K562 (cell line): Measurements from ENCODE around the gene NEURL1. TPM values are rescaled to one million over a fixed set of nuclear protein-coding genes. Genes with fewer than 3 reads are reported as not detected.
A peak's percentile ranks its signal among the peaks of the same experiment; 100 is the strongest.

Source experiments
- CEBPB ChIP-seq: fragments of 450-650 bp; IDR thresholded peaks from 2 replicates; pipeline ENCODE4 v1.6.1; 2016; ENCODE audit warnings: missing genetic modification characterization, missing compliant biosample characterization
- EZH2 ChIP-seq: IDR thresholded peaks from 2 replicates; pipeline ENCODE4 v1.6.1; 2012; ENCODE audit warnings: low read depth, mild to moderate bottlenecking, inconsistent platforms, low read length, borderline replicate concordance
- RAD21 ChIP-seq, 2 experiments: fragments of 250-450 bp in 1 of 2; fragments of 450-650 bp in 1 of 2; sonication (Bioruptor Pico) in 1 of 2; formaldehyde crosslinking in 1 of 2; IDR thresholded peaks in 1 of 2; conservative IDR thresholded peaks in 1 of 2; 2 replicates each; pipeline versions ENCODE4 v1.4.0 to v1.8.0; 2020 to 2022; ENCODE audit warnings: mild to moderate bottlenecking in 2 of 2, moderate library complexity in 1 of 2
- STAT5A ChIP-seq: IDR thresholded peaks from 2 replicates; pipeline ENCODE4 v1.6.1; 2012; ENCODE audit warnings: low read length, inconsistent platforms, borderline replicate concordance
- polyA plus RNA-seq, 8 experiments: library from polyadenylated mRNA; depleted of rRNA in 4 of 8; stranded (reverse) in 5 of 8; unstranded in 3 of 8; fragments of >200 nt; fragmentation: Nextera tagmentation in 2 of 8; fragmentation: Illumina TruSeq in 1 of 8; extraction: Ambion mirVana in 2 of 8; extraction: Trizol in 1 of 8; gene quantifications; 2 replicates each; pipeline versions ENCODE4 v1.2.1 to v1.2.3, GENCODE V29; 2011 to 2014; ENCODE audit warnings: inconsistent platforms in 1 of 8, missing spikeins in 1 of 8
- total RNA-seq, 7 experiments: library from RNA; depleted of rRNA in 6 of 7; stranded (reverse); fragments of >200 nt in 6 of 7; fragmentation: Illumina TruSeq in 2 of 7; extraction: Trizol in 2 of 7; gene quantifications; 2 replicates each; pipeline versions ENCODE4 v1.2.1 to v1.2.3, GENCODE V29; 2011 to 2021; ENCODE audit warnings: low replicate concordance in 1 of 7
- TF ChIP-seq, protein P1 (sequence below), 2 experiments: fragments of 450-650 bp; formaldehyde crosslinking in 1 of 2; IDR thresholded peaks; 2 replicates each; pipeline versions ENCODE4 v1.4.0 to v1.6.1; 2014 to 2020; ENCODE audit warnings: mild to moderate bottlenecking in 2 of 2, borderline replicate concordance in 1 of 2, low read depth in 1 of 2
- TF ChIP-seq, protein P2 (sequence below): sonication (generic); formaldehyde crosslinking; IDR thresholded peaks from 2 replicates; pipeline ENCODE4 v1.8.1; 2022; ENCODE audit warnings: missing genetic modification reagents
- TF ChIP-seq, protein P3 (sequence below): fragments of 450-650 bp; formaldehyde crosslinking; IDR thresholded peaks from 2 replicates; pipeline ENCODE4 v1.4.0; 2020; ENCODE audit warnings: mild to moderate bottlenecking, moderate library complexity
- TF ChIP-seq, protein P4 (sequence below), 3 experiments: IDR thresholded peaks in 2 of 3; conservative IDR thresholded peaks in 1 of 3; 2 replicates each; pipeline ENCODE4 v1.5.1; 2011 to 2012; ENCODE audit warnings: low read length in 3 of 3, mild to moderate bottlenecking in 3 of 3, control low read depth in 2 of 3, improper control_type of control experiment in 1 of 3, inconsistent platforms in 1 of 3, low read depth in 1 of 3, mixed read lengths in 1 of 3, moderate library complexity in 1 of 3; ENCODE audit not compliant: insufficient read depth in 2 of 3
- TF ChIP-seq, protein P5 (sequence below): fragments of 450-650 bp; formaldehyde crosslinking; IDR thresholded peaks from 2 replicates; pipeline ENCODE4 v1.4.0; 2022; ENCODE audit warnings: missing genetic modification characterization
- TF ChIP-seq, protein P6 (sequence below): sonication (generic); formaldehyde crosslinking; IDR thresholded peaks from 2 replicates; pipeline ENCODE4 v1.9.0; 2022; ENCODE audit warnings: mild to moderate bottlenecking, missing genetic modification reagents

The NEURL1 gene
- total and polyA plus RNA-seq, 9 of the 15 experiments (the other 6 are each of a cell fraction or from before 2014, with no cell fraction given): 0.01 to 0.45 (median 0.16) TPM; not detected in 5

DNA sequence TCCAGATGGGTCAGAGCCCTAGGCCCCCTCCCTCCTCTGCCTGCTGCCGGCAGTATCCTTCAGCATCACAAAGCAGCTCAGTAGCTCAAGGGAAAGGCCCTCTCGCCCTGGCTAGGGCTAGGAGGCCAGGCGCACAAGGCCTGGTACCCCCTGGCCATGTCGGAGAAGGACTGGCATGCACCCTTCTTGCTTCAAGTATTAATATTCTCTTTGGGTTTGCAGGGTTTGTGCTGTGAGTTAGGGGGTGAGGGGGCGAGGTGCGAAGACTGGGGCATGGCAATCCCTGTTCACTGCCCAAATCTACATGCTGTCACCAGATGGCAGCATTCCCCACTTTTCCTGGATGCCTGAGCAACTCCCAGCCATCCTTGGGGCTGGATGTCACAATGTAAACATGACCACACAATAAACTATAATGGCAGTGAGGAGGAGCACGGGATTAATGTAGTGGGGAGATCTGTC is 105.2 kb downstream of the NEURL1 start (continued):
- TF ChIP-seq, protein P1, sequence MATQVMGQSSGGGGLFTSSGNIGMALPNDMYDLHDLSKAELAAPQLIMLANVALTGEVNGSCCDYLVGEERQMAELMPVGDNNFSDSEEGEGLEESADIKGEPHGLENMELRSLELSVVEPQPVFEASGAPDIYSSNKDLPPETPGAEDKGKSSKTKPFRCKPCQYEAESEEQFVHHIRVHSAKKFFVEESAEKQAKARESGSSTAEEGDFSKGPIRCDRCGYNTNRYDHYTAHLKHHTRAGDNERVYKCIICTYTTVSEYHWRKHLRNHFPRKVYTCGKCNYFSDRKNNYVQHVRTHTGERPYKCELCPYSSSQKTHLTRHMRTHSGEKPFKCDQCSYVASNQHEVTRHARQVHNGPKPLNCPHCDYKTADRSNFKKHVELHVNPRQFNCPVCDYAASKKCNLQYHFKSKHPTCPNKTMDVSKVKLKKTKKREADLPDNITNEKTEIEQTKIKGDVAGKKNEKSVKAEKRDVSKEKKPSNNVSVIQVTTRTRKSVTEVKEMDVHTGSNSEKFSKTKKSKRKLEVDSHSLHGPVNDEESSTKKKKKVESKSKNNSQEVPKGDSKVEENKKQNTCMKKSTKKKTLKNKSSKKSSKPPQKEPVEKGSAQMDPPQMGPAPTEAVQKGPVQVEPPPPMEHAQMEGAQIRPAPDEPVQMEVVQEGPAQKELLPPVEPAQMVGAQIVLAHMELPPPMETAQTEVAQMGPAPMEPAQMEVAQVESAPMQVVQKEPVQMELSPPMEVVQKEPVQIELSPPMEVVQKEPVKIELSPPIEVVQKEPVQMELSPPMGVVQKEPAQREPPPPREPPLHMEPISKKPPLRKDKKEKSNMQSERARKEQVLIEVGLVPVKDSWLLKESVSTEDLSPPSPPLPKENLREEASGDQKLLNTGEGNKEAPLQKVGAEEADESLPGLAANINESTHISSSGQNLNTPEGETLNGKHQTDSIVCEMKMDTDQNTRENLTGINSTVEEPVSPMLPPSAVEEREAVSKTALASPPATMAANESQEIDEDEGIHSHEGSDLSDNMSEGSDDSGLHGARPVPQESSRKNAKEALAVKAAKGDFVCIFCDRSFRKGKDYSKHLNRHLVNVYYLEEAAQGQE (IDR thresholded peaks at IDR 0.05; ENCODE audit: borderline replicate concordance): peak; percentile 67; the same call in 1 of the 2 replicates
- TF ChIP-seq, protein P1 (CRISPR knock-in tag; IDR thresholded peaks at IDR 0.05; ENCODE audit: low read depth): no peak
- no peak for TF ChIP-seq EZH2
- TF ChIP-seq, protein P2, sequence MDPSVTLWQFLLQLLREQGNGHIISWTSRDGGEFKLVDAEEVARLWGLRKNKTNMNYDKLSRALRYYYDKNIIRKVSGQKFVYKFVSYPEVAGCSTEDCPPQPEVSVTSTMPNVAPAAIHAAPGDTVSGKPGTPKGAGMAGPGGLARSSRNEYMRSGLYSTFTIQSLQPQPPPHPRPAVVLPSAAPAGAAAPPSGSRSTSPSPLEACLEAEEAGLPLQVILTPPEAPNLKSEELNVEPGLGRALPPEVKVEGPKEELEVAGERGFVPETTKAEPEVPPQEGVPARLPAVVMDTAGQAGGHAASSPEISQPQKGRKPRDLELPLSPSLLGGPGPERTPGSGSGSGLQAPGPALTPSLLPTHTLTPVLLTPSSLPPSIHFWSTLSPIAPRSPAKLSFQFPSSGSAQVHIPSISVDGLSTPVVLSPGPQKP (CRISPR knock-in tag): no peak
- TF ChIP-seq, protein P3, sequence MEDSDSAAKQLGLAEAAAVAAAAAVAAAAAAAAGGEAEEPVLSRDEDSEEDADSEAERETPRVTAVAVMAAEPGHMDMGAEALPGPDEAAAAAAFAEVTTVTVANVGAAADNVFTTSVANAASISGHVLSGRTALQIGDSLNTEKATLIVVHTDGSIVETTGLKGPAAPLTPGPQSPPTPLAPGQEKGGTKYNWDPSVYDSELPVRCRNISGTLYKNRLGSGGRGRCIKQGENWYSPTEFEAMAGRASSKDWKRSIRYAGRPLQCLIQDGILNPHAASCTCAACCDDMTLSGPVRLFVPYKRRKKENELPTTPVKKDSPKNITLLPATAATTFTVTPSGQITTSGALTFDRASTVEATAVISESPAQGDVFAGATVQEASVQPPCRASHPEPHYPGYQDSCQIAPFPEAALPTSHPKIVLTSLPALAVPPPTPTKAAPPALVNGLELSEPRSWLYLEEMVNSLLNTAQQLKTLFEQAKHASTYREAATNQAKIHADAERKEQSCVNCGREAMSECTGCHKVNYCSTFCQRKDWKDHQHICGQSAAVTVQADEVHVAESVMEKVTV (CRISPR knock-in tag): peak; percentile 87
- no peak for TF ChIP-seq STAT5A
- peak; percentile 79 to 83 for TF ChIP-seq RAD21 (CRISPR knock-in tag; conservative IDR thresholded peaks at IDR 0.05 in 1 of 2, IDR thresholded peaks at IDR 0.05 in 1 of 2)
- TF ChIP-seq CEBPB (tag): peak; percentile 55
- TF ChIP-seq, protein P4, sequence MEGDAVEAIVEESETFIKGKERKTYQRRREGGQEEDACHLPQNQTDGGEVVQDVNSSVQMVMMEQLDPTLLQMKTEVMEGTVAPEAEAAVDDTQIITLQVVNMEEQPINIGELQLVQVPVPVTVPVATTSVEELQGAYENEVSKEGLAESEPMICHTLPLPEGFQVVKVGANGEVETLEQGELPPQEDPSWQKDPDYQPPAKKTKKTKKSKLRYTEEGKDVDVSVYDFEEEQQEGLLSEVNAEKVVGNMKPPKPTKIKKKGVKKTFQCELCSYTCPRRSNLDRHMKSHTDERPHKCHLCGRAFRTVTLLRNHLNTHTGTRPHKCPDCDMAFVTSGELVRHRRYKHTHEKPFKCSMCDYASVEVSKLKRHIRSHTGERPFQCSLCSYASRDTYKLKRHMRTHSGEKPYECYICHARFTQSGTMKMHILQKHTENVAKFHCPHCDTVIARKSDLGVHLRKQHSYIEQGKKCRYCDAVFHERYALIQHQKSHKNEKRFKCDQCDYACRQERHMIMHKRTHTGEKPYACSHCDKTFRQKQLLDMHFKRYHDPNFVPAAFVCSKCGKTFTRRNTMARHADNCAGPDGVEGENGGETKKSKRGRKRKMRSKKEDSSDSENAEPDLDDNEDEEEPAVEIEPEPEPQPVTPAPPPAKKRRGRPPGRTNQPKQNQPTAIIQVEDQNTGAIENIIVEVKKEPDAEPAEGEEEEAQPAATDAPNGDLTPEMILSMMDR (IDR thresholded peaks at IDR 0.05 in 2 of 3, conservative IDR thresholded peaks at IDR 0.05 in 1 of 3; ENCODE audit: insufficient read depth in 2 of 3, low read depth in 1 of 3, low read length in 3 of 3): peak; percentile 59 to 78 (median 75)
- TF ChIP-seq, protein P5, sequence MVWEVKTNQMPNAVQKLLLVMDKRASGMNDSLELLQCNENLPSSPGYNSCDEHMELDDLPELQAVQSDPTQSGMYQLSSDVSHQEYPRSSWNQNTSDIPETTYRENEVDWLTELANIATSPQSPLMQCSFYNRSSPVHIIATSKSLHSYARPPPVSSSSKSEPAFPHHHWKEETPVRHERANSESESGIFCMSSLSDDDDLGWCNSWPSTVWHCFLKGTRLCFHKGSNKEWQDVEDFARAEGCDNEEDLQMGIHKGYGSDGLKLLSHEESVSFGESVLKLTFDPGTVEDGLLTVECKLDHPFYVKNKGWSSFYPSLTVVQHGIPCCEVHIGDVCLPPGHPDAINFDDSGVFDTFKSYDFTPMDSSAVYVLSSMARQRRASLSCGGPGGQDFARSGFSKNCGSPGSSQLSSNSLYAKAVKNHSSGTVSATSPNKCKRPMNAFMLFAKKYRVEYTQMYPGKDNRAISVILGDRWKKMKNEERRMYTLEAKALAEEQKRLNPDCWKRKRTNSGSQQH (CRISPR knock-in tag): no peak
- TF ChIP-seq, protein P6, sequence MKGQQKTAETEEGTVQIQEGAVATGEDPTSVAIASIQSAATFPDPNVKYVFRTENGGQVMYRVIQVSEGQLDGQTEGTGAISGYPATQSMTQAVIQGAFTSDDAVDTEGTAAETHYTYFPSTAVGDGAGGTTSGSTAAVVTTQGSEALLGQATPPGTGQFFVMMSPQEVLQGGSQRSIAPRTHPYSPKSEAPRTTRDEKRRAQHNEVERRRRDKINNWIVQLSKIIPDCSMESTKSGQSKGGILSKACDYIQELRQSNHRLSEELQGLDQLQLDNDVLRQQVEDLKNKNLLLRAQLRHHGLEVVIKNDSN (CRISPR knock-in tag): no peak
